Retinal pigment epithelial cell (primary cell): ENCODE results near the gene PKP4.

Source experiments
- DNase-seq: peaks from one replicate; pipeline ENCODE4 v3.0.0-alpha.2; 2010; ENCODE audit warnings: low read depth
- H3K4me3 ChIP-seq: 2 replicates; pipeline ENCODE4 v1.5.1; 2011; ENCODE audit warnings: mild to moderate bottlenecking, low read length, control low read depth, moderate library complexity
- TF ChIP-seq, protein P1 (sequence below): conservative IDR thresholded peaks from 2 replicates; pipeline ENCODE4 v1.5.1; 2011; ENCODE audit warnings: low read depth, low read length, control low read depth, inconsistent platforms

The PKP4 gene

GRCh38 chr2:158484892-158485556, 28.3 kb downstream of the PKP4 start:
- H3K4me3 ChIP-seq: no peak overlapping the region
- TF ChIP-seq, protein P1, sequence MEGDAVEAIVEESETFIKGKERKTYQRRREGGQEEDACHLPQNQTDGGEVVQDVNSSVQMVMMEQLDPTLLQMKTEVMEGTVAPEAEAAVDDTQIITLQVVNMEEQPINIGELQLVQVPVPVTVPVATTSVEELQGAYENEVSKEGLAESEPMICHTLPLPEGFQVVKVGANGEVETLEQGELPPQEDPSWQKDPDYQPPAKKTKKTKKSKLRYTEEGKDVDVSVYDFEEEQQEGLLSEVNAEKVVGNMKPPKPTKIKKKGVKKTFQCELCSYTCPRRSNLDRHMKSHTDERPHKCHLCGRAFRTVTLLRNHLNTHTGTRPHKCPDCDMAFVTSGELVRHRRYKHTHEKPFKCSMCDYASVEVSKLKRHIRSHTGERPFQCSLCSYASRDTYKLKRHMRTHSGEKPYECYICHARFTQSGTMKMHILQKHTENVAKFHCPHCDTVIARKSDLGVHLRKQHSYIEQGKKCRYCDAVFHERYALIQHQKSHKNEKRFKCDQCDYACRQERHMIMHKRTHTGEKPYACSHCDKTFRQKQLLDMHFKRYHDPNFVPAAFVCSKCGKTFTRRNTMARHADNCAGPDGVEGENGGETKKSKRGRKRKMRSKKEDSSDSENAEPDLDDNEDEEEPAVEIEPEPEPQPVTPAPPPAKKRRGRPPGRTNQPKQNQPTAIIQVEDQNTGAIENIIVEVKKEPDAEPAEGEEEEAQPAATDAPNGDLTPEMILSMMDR: no peak
- no peak for DNase-seq

- H3K4me3 ChIP-seq: no peak overlapping the region
- no peak for DNase-seq
- TF ChIP-seq, protein P1: no peak
Observed at GRCh38 chr2:158486150-158486969, 29.6 kb downstream of the PKP4 start.

DNA sequence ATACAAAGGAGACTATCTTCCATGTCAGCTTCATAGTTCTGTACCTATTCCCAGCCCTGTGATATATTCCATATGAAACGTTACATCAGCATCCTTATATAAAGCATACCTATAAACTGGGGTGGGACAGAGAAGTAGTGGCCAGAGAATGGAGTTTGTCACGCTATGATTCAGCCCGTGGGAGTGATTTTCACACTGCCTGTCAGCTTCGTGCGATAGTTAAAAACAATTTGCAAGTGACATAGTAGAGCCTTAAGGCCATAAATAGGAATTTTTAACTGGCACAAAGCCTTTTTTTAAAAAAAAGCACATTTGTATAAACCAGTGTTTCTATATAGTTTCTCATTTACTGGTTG, 30.2 kb downstream of the PKP4 start:
- TF ChIP-seq, protein P1: no peak
- no peak overlapping the region for H3K4me3 ChIP-seq
- DNase-seq: no peak

- peak; percentile 63 for DNase-seq
- no peak overlapping the region for H3K4me3 ChIP-seq
- TF ChIP-seq, protein P1: no peak
Observed at GRCh38 chr2:158487419-158487818, 30.7 kb downstream of the PKP4 start.

GRCh38 chr2:158488442-158489216, 31.9 kb downstream of the PKP4 start:
- DNase-seq: no peak
- no peak overlapping the region for H3K4me3 ChIP-seq
- TF ChIP-seq, protein P1: no peak

DNA sequence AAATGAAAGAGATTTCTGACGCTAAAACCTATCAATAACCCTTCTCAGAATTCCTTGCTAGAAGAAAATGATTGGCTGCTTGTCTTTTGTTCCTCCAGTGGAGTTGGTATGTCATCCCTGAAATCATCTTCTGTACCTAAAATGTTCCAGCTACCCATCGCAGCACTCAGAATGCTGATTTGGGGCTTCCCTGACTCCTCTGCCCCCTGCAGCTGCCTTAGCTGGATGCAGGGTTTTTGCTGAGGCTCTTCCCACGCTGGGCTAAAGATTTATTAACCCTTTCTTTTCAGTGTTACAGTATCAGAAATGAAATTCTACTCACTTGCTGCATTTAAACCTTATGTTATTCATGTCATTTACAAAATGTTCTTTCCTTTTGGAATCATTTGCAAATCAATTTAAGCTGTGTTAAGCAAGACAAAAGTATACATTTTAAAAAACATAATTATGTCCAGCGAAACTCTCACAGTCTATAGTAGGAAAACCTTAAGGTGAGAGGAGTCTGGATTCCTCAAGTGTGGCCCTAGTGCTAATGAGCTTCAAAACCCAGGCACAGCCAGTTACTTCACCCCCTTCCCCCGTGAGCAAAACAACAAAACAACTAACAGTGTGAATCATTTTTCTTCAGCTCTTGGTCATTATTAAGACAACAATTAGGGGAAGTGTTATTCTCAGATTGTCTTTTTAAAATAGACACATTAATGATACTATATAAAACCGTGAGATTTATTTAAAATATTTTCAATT, 32.8 kb downstream of the PKP4 start:
- H3K4me3 ChIP-seq: no peak overlapping the region
- TF ChIP-seq, protein P1: no peak
- no peak for DNase-seq
